Measurements from ENCODE around the gene BMPR1A.

Gene BMPR1A

DNA sequence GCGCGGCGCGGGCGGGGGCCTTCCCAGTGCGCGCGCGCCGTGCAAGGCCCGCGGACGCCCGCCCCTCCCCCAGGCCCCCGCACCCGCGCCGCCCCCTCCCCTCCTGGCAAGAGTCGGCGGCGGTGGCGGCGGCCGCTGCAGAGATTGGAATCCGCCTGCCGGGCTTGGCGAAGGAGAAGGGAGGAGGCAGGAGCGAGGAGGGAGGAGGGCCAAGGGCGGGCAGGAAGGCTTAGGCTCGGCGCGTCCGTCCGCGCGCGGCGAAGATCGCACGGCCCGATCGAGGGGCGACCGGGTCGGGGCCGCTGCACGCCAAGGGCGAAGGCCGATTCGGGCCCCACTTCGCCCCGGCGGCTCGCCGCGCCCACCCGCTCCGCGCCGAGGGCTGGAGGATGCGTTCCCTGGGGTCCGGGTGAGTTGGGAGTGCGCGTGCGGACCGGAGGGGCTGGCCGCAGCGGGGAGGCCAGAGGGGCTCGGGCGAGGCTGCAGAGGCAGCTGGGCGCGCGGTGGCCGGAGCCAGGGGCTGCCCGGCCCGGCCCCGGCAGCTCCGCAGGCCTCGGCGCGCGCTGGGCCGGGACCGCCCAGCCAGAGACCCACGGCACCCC is at the start of gene BMPR1A:
BMPR1A (plus strand) TSS at position 109 of the 602 bp plus-strand sequence. CDS start 119,400 bp downstream, outside the sequence.
- no peak for DNase-seq

DNA sequence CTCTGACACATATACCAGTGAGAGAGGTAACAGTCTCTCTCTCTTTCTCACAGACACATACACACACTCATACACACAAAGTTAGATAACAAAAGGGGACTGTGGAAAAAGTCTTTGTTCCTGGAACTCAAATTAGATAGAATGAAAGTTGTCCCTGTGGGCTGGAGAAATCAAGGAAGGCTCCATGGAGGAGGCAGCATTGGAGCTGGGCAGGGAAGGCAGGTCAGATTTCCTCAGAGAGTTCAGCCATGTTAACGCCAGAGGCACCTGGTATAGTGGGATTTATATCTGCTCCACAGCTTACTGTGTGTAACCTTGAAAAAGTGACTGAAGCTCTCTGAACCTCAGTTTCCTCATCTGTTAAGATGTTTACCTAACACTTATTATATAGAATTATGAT is 49.4 kb upstream of the BMPR1A start:
- in situ Hi-C loops (cut with MboI; ENCODE audit: low pct_unique_long_range_greater_than_20kb, low sequenced_read_pairs) = loop anchor here (25.0 kb wide), 1 partner anchor 180 kb away; no protein-coding TSS in a partner anchor
- no peak for DNase-seq

More for the DNA sequence above, at the start of gene BMPR1A:
- in situ Hi-C loops (cut with MboI; ENCODE audit: low pct_unique_long_range_greater_than_20kb, low sequenced_read_pairs) = no loop called here

DNA sequence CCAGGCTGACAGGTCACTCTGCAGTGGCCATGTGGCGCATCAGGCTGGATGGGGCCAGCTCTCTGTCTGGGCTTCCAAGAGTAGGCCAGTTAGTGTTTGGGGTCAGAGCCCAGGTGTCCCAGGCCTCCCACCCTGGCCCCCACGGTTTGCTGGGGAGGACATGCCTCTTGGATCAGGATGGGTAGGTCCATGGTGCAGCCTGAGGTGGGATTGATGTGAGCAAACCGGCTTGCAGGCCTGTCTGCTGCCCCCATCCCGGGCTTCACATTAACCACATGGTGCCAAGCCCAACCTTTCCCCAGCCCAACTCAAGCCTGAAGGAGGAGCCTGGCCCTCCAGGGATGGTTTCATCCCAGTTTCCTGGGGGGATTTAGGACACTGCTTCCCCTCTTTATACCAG is 48.9 kb upstream of the BMPR1A start:
- in situ Hi-C loops (cut with MboI; ENCODE audit: low pct_unique_long_range_greater_than_20kb, low sequenced_read_pairs) = loop anchor here (25.0 kb wide), 1 partner anchor 180 kb away; no protein-coding TSS in a partner anchor
- no peak for DNase-seq

DNA sequence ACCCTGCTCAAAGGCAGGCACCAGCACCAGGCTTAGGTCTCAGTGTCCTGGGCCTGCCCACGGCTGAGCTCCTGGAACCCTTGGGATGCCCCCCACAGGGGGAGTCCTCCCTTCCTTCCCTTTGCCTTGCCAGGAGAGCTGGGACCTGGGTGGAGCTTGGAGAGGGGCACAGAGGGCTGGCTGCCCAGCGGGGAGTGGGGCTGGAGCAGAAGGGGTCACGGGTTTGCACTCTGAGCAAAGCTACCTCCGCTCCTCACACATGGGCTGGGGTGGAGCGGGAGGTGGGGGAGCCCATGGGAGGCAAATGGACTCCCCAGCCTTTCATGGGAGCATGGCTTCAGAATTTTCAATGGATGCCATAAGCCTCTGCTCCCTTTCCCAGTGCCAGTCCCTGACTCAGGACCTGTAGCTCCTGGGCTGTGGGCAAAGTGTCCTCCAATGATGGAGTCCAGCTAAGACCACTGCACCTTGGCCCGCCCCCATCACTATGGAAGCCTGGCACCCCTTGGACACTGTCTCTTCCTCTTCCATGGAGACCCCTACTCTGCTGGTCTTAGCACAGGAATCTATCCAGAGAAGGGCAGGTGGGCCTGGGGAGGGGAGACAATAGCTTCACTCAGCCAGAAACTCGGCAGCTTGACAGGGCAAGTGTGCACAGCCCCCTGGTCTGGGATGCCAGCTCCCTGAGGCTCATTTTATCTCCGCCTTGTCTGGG is 48.2 kb upstream of the BMPR1A start:
- in situ Hi-C loops (cut with MboI; ENCODE audit: low pct_unique_long_range_greater_than_20kb, low sequenced_read_pairs) = loop anchor here (25.0 kb wide), 1 partner anchor 179 kb away; no protein-coding TSS in a partner anchor
- no peak for DNase-seq

DNA sequence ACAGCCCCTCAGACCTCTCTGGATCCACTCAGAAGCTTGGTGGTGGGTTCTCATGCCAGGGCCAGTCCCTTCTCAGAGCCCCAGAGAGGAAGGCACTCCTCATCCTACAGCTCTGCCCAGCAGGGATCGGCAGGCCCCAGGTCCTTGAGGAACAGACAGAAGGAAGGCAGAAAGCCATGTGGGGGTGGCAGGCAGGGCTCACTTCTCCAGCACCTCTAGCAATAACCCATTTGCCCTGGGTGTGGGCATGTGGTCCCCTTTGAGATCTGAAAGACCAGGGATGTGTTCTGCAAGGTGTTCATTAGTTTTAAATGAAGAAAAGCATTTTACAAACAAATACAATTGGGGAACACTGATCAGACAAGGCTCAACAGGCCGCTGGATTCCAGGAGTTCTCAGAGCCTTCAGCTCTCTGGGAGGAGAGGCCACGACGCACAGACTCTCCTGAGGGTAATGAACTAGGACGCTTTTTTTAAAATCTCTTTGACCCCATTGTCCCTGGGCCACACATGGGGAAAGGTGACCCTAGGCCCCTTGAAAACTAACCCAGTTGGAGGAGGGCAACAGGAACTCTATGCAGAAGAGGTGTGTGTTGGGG is 47.5 kb upstream of the BMPR1A start:
- DNase-seq = no peak
- in situ Hi-C loops (cut with MboI; ENCODE audit: low pct_unique_long_range_greater_than_20kb, low sequenced_read_pairs) = loop anchor here (25.0 kb wide), 1 partner anchor 178 kb away; no protein-coding TSS in a partner anchor

DNA sequence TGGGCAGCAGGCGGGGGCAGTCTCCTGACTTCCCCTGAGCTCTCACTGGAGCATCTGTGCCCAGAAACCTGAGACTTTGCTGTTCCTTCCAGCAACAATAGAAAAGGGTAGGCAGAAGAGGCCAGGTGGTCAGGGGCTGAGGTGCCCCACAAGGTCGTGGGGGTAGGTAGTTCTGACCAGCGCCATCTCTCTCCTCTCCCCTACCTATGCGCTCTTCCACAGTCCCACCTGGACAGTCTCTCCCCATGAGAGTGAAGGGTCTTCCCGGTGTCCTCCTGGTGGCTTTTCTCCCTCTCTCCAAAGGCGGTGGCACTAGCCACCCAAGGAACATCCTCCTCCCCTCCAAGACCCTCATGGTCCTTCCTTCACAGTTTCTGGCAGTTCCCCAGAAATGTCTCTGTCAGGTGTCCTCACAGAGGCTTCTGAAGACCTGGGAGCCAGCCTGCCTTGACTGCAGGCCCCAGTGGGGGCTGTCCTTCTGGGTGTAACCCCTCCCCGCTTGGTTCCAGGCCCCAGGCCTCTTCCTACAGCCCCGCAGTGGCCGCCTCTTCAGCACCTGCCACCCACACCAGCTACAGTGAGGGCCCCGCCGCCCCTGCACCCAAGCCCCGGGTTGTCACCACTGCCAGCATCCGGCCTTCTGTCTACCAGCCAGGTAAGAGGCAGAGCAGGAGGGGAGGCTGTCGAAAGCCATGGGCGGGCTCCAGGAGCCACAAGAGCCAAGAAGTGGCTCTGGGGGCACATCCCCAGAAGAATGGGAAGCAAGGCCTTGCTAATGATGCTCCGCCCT is 46.8 kb upstream of the BMPR1A start:
- in situ Hi-C loops (cut with MboI; ENCODE audit: low pct_unique_long_range_greater_than_20kb, low sequenced_read_pairs) = loop anchor here (25.0 kb wide), 1 partner anchor 178 kb away; no protein-coding TSS in a partner anchor
- DNase-seq = no peak

DNA sequence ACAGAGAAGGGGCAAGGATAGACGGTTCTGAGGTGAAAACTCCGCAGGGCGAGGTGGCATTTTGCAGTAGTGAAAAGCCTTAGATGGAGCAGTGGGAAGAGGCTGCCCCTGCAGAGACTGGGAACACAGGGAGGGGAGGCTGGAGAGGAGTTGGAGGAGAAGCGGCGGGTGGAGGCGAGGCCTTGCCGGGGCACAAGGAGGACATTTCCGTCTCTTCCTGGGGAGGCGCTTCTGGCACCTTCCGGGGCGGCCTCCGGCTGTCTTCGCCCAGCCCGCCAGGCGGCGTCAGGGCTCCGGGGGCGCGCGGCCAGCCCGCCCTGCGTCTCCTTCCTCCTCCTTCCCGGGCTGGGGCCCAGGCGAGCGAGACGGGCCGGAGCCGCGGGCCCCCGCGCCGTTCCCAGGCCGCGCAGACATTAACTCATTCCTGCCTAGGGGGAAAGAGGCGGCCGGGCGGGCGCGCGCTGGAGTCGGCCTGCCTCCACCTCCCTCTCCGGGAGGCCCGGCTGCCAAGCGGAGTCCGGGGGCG is 45.4 kb upstream of the BMPR1A start:
- in situ Hi-C loops (cut with MboI; ENCODE audit: low pct_unique_long_range_greater_than_20kb, low sequenced_read_pairs) = loop anchor here (25.0 kb wide), 1 partner anchor 176 kb away; no protein-coding TSS in a partner anchor

DNA sequence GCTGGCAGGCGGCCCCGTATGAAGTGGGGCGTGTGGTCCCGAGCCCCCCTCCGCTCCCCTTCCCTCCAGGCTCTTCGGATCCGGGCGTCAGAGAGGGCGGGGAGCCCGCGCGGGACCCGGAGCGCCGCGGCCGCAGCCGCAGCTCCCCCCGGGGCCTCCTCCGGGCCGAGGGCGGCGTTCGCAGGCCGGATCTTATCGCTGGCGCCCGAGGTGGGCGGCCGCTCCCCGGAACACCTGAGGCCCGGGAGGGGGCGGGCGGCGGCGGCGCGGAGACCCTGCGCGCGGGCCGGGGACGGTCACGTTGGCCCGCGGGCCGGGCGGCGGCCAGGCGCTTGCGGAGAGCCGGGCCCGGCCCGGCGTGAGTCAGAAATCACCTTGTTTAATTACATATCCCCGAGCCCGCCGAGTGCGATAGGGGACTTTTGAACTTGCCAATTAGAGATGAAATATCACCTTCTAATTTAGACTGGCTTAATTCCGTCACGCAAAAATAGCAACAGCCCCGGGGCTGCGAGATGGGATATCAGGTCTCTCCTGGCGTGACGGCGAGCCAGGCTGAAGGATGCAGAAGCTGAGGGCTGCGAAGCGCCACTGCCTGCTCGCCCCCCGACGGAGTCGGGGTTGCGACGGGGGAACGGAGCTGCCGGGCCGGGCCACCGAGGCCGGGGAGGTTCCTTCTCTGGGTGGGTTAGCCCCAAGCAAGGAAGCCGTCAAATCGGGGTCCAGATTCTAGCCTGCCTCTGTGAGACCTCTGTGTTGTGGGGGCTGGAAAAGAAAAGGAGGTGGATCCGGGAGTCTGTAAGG is 44.7 kb upstream of the BMPR1A start:
- peak; percentile 62 for DNase-seq
- in situ Hi-C loops (cut with MboI; ENCODE audit: low pct_unique_long_range_greater_than_20kb, low sequenced_read_pairs) = loop anchor here (25.0 kb wide), 1 partner anchor 176 kb away; no protein-coding TSS in a partner anchor

More for the DNA sequence above, 45.4 kb upstream of the BMPR1A start:
- DNase-seq = peak; percentile 94

DNA sequence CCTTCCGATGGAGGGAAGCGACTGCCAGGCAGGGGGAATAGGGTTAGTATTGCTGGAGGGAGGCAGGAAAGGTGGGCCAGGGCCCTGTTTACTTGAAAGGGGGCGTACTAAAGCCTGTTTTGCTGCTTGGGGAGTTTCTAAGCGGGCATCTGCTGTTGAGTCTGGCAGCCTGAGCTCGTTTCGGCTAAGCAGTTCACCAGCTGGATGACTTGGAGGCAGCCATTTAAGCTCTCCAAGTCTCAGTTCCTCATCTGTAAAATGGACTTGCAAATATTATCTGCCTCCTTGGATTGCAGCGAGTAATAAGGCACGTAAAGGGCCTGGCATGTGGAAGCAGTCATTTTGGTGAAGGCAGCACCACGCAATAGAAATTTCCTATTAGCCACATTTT is 44.1 kb upstream of the BMPR1A start:
- DNase-seq = no peak
- in situ Hi-C loops (cut with MboI; ENCODE audit: low pct_unique_long_range_greater_than_20kb, low sequenced_read_pairs) = loop anchor here (25.0 kb wide), 1 partner anchor 175 kb away; no protein-coding TSS in a partner anchor

DNA sequence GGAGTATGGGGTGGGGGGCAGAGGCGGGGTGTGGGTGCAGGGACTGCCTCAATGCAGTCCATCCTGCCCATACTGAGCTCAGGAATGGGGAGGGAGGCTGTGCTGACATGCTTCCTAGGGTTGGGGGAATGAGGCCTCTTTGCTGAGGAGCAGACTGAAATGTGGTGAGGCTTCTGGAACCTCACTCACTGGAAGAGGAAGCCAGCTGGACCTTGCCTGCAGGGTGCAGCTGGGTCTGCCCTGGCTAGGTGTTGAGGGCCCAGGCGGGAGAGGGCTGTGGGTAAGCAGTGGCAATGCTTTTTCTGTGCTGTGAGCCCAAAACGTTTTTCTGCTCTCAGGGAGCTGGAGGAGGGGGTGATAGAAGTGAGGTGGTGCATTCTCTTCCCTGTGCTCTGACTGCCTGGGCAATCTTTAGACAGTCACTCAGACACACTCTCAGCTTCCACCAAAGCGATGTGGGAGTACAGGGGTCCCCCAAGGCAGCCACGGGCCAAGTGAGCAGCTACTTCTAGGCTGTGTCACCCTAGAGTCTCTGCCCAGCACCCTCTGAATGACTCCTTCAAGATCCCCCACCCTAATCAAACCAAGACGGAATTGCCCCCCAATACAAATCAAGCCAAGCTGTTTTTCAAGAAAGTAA is 41.1 kb upstream of the BMPR1A start:
- DNase-seq = peak; percentile 30
- in situ Hi-C loops (cut with MboI; ENCODE audit: low pct_unique_long_range_greater_than_20kb, low sequenced_read_pairs) = loop anchor here (25.0 kb wide), 1 partner anchor 172 kb away; no protein-coding TSS in a partner anchor

DNA sequence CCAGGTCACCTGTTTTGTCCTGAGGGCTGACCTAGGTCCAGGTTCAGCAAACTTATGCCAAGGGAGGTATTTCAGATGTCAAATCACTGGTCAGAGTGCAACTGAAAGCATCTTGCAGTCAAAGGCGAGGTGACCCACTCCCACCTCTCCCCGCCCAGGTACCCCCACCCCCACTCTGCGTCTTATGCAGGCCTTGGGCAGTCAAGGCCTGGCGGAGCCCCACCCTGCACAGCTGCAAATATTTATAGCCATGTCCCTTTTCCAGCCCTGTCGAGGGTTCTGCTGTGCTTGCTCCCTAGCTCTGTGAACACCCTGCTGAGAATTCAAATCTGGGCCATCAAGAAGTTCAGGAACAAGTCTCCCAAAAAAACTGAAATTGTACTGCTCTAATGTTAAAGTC is 40.6 kb upstream of the BMPR1A start:
- no peak for DNase-seq
- in situ Hi-C loops (cut with MboI; ENCODE audit: low pct_unique_long_range_greater_than_20kb, low sequenced_read_pairs) = loop anchor here (25.0 kb wide), 1 partner anchor 171 kb away; no protein-coding TSS in a partner anchor

DNA sequence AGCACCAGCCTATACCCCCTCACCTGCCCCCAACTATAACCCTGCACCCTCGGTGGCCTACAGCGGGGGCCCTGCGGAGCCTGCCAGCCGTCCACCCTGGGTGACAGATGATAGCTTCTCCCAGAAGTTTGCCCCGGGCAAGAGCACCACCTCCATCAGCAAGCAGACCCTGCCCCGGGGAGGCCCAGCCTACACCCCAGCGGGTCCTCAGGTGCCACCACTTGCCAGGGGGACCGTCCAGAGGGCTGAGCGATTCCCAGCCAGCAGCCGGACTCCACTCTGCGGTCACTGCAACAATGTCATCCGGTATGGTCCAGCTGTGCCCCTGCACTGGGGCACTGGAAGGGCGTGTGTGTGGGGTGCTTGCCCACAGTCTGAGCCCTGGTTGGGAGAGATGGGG is 40.0 kb upstream of the BMPR1A start:
- in situ Hi-C loops (cut with MboI; ENCODE audit: low pct_unique_long_range_greater_than_20kb, low sequenced_read_pairs) = loop anchor here (25.0 kb wide), 1 partner anchor 171 kb away; no protein-coding TSS in a partner anchor
- DNase-seq = no peak

DNA sequence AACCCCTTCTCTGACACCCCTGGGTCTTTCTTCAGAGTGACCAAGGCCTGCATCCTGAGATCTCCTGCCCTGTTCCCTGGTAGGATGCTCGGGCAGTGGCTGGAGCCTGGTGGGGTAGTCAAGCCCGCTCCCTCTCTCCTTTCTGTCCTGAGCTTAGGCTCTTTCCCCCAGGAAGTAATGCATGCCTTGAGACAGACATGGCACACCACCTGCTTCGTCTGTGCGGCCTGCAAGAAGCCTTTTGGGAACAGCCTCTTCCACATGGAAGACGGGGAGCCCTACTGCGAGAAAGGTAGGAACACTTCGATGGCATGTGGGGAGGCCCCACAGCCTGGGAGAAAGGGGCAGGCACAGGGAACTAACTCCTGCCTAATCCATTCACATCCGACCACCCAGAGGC is 37.9 kb upstream of the BMPR1A start:
- DNase-seq = no peak
- in situ Hi-C loops (cut with MboI; ENCODE audit: low pct_unique_long_range_greater_than_20kb, low sequenced_read_pairs) = loop anchor here (25.0 kb wide), 1 partner anchor 169 kb away; no protein-coding TSS in a partner anchor

DNA sequence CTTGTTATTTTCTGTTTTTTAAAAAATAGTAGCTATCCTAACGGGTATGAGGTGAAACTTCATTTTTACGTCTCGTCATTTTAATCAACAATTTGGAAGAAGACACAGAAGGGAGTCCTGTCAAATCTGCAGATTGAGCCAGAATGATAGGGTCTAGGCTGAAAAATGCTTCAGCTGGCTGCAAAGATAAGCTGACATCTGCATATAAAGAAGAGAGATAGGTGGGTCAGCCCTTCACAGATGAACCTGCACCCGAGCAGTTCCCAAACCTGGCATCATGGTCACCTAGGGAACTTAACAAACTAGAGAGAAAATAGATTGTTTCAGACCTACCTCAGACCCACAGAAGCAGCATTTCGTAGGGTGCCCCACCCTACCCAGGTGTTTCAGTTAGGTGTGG is 35.2 kb upstream of the BMPR1A start:
- in situ Hi-C loops (cut with MboI; ENCODE audit: low pct_unique_long_range_greater_than_20kb, low sequenced_read_pairs) = loop anchor here (25.0 kb wide), 1 partner anchor 166 kb away; no protein-coding TSS in a partner anchor
- DNase-seq = no peak

DNA sequence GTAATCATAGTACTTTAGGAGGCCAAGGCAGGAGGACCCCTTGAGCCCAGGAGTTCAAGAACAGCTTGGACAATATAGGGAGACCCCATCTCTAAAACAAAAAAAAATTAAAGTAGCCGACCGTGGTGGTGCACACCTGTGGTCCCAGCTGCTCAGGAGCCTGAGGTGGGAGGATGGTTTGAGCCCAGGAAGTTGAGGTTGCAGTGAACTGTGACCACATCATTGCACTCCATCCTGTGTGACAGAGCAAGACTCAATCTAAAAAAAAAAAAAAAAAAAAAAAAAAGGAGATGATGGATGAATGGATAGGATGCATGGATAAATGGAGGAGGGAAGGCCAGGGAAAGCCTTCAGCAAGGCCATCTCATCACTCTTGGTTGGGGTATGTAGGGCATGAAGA is 33.4 kb upstream of the BMPR1A start:
- in situ Hi-C loops (cut with MboI; ENCODE audit: low pct_unique_long_range_greater_than_20kb, low sequenced_read_pairs) = loop anchor here (25.0 kb wide), 1 partner anchor 164 kb away; no protein-coding TSS in a partner anchor
- DNase-seq = no peak

DNA sequence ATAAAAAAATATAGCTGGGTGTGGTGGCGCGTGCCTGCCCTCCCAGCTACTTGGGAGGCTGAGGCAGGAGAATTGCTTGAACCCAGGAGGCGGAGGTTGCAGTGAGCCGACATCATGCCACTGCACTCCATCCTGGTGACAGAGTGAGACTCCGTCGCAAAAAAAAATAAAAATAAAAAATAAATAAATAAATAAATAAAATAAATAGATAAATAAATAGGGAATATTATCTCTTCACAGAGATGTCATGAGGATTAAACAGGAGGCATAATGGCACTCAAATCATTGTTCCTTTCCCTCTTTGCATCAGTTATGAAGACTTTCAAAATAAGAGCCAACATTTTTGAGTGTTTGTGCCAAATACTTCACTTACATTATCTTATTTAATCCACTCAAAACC is 32.0 kb upstream of the BMPR1A start:
- in situ Hi-C loops (cut with MboI; ENCODE audit: low pct_unique_long_range_greater_than_20kb, low sequenced_read_pairs) = loop anchor here (25.0 kb wide), 1 partner anchor 163 kb away; no protein-coding TSS in a partner anchor
- DNase-seq = no peak

DNA sequence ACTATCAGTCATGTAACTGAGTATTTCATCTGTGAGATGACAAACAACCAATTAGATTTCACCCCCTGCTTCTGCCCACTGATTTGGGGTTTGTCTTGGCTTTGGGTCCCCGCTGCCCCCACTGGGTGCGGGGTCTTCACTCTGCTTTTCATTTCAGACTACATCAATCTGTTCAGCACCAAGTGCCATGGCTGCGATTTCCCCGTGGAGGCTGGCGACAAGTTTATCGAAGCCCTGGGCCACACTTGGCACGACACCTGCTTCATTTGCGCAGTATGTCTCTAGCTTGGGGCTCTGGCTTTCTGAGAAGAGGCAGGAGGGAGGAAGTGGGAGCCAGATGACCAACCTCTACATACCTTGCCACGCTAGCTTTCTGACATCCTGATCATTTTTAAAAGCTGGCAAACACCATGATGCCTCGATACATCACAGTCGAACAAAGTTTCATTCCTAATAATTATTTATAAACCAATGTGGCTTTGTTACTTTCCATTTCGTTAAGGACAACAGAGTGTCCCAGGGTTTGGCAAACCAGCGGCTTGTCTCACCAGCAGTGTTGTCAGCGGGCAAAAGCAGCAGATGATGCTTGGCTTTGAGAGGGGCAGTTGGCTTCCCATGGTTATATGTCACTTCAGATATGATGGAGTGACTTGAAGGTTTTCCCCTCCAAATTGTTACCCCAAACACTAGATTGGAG is 30.3 kb upstream of the BMPR1A start:
- DNase-seq = no peak
- in situ Hi-C loops (cut with MboI; ENCODE audit: low pct_unique_long_range_greater_than_20kb, low sequenced_read_pairs) = no loop called here
